GM23248 (cell line): ENCODE results near the gene PPARGC1A.

Experiments used
- EZH2 ChIP-seq: fragments of 200-600 bp; sonication (generic); IDR thresholded peaks from 2 replicates; pipeline ENCODE4 v1.6.1; 2018; ENCODE audit warnings: antibody characterized with exemption, mild to moderate bottlenecking; ENCODE audit not compliant: insufficient read depth, poor library complexity, severe bottlenecking
- EZH2phosphoT487 ChIP-seq: fragments of 200-600 bp; sonication (generic); IDR thresholded peaks from 2 replicates; pipeline ENCODE4 v1.6.1; 2018; ENCODE audit warnings: antibody characterized with exemption, moderate library complexity, mild to moderate bottlenecking, low read depth; ENCODE audit not compliant: insufficient read depth

DNA sequence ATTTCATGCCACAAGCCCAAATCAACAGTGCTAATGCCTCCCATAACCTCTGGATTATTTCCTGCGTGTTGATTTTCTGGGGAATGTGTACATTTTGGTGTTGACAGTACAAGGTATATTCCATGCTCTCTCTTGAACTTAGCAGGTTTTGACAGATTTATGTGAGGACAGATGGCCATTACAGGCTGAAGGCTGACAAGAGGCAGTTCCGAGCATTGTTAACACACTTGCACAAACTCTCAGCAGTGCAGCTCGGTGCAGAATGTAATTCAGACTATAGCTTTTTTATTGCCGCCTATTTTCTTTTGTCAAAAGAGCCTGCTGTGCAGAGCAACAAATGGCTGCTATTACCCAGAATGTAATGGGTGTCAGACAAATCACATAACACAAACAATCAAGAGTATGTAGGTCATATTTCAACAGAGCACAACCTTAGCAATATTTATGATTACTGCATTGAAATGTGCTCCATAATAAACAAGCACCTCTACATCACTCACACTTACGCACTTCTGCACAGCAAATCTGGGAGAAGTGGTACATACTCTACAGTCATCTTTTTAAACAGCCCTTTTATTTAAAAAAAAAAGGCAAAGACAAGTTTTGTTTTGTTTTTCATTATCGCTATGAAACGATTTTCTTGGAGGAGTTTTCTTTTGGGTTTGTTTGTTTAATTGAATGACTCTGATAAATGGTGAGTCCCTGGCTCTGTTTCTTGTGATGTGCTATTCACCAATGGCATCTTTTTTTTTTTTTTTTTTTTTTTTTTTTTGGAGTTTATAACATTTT, 71.6 kb downstream of the PPARGC1A start:
- TF ChIP-seq EZH2 = no peak
- no peak for TF ChIP-seq EZH2phosphoT487
